ENCODE measurements around the gene TSTD1. TPM values are rescaled to one million over a fixed set of nuclear protein-coding genes. Genes with fewer than 3 reads are reported as not detected.

The TSTD1 gene
- total and polyA plus RNA-seq, 10 of the 15 experiments (the other 5 are each of a cell fraction or from before 2014, with no cell fraction given), result 33.3 to 145 (median 89.4) TPM

GRCh38 chr1:161069731-161070270 is 31.0 kb upstream of the TSTD1 start, which contains the start of gene ARHGAP30 (continued):
- TF ChIP-seq SKIL (IDR thresholded peaks at IDR 0.05; ENCODE audit: low read depth, poor library complexity, severe bottlenecking), result peak; percentile 22
- no peak for TF ChIP-seq FOS (IDR thresholded peaks at IDR 0.05; ENCODE audit: borderline replicate concordance, extremely low read depth, insufficient read length)
- peak; percentile 61; the same call in 1 of the 2 replicates for TF ChIP-seq TCF12 (IDR thresholded peaks at IDR 0.05; ENCODE audit: low read depth, low read length)
- TF ChIP-seq TBL1XR1 (IDR thresholded peaks at IDR 0.05; ENCODE audit: low read depth, low read length), result no peak
- TF ChIP-seq TARDBP (IDR thresholded peaks at IDR 0.05; ENCODE audit: borderline replicate concordance), result 0 out of 2 replicates have a peak, but pooled peaks have one; percentile 63
- no peak for TF ChIP-seq YBX1 (IDR thresholded peaks at IDR 0.05)
- peak; percentile 82; the same call in 1 of the 2 replicates for TF ChIP-seq CHD1 (IDR thresholded peaks at IDR 0.05; ENCODE audit: low read depth, low read length)
- TF ChIP-seq MTA3 (IDR thresholded peaks at IDR 0.05; ENCODE audit: borderline replicate concordance, low read length), result peak; percentile 8; the same call in 1 of the 2 replicates
- TF ChIP-seq MEF2A (IDR thresholded peaks at IDR 0.05; ENCODE audit: insufficient read depth, low read depth, low read length), result peak; percentile 57; the same call in 1 of the 2 replicates
- TF ChIP-seq BHLHE40 (IDR thresholded peaks at IDR 0.05; ENCODE audit: borderline replicate concordance in 1 of 2, low read depth in 2 of 2, low read length in 1 of 2), result peak; percentile 73 to 86
- TF ChIP-seq HCFC1 (IDR thresholded peaks at IDR 0.05; ENCODE audit: low read length), result peak; percentile 65
- TF ChIP-seq BRCA1 (IDR thresholded peaks at IDR 0.05; ENCODE audit: low read depth, low read length), result no peak
- TF ChIP-seq CEBPB (IDR thresholded peaks at IDR 0.05; ENCODE audit: borderline replicate concordance in 1 of 2, low read depth in 2 of 2, low read length in 2 of 2), result no peak
- no peak for TF ChIP-seq SREBF1 (IDR thresholded peaks at IDR 0.05; ENCODE audit: low read length)
- peak; percentile 56 for TF ChIP-seq E4F1 (IDR thresholded peaks at IDR 0.05; ENCODE audit: borderline replicate concordance, partially characterized antibody)
- TF ChIP-seq SRF (IDR thresholded peaks at IDR 0.05; ENCODE audit: low read depth in 2 of 2, low read length in 2 of 2), result peak in 1 of 2 experiments; percentile 43; a peak in 1 of 4 replicates
- TF ChIP-seq PAX8 (IDR thresholded peaks at IDR 0.05), result no peak
- 0 out of 2 replicates have a peak, but pooled peaks have one; percentile 6 for TF ChIP-seq BCL11A (IDR thresholded peaks at IDR 0.05; ENCODE audit: low read depth, low read length)
- TF ChIP-seq ZNF687 (IDR thresholded peaks at IDR 0.05), result peak; percentile 90
- TF ChIP-seq, protein P1, sequence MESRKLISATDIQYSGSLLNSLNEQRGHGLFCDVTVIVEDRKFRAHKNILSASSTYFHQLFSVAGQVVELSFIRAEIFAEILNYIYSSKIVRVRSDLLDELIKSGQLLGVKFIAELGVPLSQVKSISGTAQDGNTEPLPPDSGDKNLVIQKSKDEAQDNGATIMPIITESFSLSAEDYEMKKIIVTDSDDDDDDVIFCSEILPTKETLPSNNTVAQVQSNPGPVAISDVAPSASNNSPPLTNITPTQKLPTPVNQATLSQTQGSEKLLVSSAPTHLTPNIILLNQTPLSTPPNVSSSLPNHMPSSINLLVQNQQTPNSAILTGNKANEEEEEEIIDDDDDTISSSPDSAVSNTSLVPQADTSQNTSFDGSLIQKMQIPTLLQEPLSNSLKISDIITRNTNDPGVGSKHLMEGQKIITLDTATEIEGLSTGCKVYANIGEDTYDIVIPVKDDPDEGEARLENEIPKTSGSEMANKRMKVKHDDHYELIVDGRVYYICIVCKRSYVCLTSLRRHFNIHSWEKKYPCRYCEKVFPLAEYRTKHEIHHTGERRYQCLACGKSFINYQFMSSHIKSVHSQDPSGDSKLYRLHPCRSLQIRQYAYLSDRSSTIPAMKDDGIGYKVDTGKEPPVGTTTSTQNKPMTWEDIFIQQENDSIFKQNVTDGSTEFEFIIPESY (IDR thresholded peaks at IDR 0.05), result no peak
- peak; percentile 63 for TF ChIP-seq NR2F1 (conservative IDR thresholded peaks at IDR 0.05)
